8988T (cell line): Measurements from ENCODE around the gene GADD45G.

ENCODE experiments used
- DNase-seq: peaks from one replicate; pipeline ENCODE4 v3.0.0; 2011

The GADD45G gene

DNA sequence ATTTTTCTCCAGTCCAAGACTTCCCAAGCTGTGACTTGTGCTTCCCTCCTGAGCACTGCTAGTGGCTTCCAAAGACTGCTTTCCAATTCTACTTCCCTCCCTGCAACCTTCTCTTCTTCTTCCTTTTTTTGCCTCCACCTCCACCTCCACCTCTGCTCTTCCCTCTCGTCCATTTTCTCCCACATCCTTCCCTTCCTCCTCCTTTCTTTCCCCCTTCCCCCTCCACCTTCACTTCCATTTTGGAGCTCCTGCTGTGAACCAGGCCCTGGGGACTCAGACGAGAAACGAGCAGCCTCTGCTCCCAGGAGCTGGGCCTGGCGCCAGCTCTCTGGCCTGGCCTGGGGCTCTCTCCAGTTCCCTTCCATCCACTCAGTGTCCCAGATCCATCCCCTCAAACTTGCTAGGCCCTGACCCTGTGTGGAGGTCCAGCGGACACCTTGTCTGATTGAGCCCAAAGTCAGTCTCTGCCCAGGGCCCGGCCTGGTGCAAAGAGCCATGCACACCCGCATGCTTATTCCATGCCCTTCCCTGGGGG, 5.6 kb downstream of the GADD45G start:
- no peak for DNase-seq

DNA sequence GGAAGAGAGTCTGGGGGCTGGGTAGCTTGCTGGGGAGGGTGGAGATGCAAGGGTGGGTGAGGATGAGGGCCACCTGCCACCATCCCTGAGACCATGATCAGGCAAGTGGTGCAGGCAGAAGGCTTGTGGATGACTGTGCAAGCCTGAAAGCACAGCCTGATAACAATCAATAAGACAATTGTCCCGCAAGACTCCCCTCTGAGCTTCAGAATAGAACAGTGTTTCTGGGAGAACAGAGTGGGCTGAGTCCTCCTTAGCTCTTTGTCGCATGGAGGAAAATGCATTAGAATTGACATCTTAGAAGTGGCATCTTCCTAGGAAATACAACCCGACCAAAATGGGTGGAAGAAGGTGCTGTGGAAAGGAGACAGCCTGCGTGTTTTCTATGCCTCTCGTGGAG, 6.6 kb downstream of the GADD45G start:
- DNase-seq, result no peak

DNA sequence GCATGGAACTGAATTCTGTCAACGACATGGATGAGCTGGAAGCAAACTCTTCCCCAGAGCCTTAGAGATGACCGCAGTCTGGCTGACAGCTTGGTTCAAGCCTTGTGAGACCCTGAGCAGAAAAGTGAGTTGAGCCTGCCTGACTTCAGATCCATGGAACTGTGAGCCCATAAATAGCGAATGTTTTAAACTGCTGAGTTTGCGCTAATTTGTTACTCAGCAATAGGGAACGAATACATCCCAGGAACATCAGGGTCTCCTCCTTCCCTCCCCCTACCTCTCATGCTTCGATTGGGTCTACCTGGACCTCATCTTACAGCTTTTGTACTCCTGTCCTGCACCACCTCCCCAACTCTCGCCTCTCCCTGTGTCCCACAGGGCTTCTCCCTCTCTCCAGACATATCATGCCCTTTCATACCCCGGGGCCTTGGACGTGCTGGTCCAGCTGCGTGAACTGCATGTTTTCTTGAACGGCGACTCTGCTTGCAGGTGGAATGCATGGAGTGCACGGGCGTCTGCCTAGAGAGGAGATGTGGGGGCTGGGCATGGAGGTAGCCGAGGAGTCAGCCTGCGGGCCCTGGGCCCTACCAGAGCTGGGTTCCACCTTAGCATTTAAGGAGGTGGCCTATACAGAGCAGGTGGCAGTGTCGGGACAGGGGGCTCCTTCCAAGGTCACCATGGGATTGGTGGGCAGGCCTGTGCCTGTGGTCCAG, 7.9 kb downstream of the GADD45G start:
- DNase-seq, result no peak

DNA sequence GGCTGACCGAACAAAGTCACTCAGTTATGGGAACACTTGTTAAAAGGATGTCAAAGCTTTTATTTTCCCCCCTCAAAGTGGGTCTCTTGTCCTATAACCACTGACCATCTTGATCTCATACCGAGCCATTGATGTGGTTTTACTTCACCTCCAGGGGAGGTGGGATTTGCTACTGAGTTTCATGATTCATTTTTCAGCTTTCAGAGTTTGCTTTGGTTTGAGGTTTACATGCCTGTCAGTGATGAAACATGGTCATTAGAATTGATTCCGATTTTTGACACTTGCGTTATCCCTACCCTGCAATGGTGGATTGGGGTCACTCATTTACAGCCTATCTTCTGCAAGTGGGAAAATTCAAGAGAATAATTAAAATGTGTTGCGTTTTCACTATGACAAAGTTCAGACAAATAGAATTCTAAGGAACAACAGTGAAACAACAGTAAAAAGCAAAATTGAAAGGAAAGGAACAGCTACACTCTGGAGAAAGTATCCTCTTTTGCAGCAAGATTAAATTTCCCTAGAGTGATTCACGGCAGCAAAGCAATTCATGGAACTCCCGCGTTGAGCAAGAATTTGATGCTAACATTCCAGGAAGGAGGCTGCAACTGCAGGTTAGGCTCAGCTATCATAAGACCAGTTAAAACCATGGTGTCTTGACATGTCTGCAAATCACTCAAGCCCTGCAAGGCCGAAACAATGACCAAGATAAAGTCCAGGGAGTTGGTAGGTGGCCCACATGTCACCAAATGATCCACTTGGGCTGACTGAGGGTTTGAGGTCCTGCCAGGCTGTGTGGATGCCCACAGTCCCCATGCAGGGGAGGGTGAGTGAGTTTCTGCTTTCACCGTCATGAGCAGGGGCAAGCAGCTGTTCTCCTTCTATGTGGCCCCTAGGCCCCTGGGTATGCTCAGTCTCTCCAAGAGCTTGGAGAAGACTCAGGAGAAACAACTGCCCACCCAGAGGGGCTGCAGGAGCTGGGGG, 9.4 kb downstream of the GADD45G start:
- no peak for DNase-seq

DNA sequence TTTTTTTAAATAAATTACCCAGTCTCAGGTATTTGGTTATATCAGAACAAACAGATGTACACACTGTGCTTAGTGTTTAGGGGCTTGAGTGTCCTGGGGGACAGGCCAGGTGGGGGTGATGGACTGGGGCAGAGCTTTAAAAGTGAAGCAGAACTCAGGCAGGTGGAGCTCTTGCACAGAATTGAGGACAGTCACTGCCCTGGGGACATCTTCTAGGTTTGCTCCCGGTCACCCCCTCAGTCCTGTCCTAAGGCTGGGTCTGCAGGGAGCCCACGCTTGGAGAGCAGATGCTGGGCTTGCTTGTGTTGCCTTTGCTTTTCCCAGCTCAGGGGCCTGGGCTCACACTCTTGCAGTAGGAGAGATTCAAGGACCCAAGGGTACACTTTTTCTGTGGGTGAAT, 10.8 kb downstream of the GADD45G start:
- no peak for DNase-seq

DNA sequence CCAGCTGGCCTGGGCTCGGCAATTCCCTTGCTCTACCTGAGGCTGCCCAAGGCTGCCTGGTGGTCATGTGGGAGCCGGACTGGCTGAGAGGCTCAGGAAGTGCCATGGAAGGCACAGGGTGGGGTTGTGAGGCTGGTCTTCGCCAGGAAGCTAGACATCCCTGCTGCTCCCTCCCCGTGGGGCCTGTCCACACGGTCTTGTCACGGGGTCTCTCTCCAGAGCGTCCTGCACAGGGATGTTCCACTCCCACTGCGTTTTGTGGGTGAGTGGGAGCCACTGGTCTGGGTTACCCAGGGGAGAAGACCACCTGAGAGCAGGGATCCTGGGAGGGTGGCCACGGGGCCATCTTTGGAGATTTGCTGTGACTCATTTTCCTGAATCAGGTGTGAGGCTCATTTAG, 11.6 kb downstream of the GADD45G start:
- no peak for DNase-seq

DNA sequence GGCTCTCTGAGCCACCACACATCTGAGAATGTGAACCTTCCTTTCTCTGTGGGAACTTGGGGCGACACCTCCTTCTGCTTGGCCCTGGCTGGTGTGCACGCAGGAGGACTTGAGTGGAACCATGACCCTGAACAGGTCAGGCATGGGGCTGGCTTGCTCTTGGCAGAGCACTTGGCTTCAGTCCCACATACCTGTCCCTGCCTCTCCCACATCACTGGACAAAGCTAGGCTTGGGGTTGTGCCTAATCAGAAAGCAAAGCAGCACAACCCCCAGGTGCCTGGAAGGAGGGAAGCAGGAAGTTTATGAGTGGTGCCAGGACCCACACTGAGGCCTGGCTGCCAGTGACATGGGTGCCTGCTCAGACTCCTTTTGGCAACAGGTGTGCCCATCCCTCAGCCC, 13.2 kb downstream of the GADD45G start:
- DNase-seq, result no peak

DNA sequence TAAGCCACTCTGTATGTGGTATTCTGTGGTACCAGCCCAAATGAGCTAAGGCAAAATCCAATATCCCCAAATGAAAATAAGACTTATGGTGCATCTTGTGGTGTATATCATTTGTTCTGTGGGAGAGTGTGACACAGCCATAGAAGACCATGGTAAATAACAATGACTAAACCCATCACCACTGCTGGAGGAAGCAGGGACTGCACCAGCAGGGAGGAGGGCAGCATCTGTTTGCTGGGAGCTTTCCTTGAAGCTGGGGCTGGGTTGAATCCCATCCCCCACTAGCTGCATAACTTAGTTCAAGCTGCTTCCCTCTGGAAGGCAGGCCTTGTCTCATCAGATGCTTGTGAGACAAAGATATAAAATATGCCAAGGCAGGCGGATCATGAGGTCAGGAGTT, 14.2 kb downstream of the GADD45G start:
- DNase-seq, result no peak

DNA sequence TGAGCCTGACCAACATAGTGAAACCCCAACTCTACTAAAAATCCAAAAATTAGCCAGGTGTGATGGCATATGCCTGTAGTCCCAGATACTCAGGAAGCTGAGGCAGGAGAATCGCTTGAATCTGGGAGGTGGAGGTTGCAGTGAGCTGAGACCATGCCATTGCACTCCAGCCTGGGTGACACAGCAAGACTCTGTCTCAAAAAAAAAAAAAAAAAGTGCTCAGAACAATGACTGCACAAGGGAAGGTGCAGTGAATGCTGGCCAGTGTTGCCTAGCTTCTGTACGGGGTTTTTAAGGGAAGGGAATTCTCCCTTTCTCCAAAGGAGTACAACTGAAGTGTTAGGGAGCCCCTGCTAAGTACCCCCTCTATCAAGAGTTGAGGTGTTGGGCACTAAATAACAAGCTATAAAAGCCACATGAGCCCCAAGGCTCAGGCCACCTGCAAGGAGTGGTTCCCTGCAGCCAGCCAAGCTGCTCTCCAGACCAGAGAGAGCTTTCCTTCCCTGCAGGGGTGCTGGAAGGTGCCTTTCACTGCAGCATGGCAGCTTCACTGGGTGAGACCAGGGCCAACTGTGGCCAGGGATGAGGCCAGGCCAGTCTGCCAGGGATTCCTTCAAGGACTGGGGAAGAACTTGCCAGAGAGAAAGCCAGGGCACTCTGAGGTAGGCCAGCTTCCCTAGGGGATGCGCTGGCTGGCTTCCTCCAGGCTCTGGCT, 14.8 kb downstream of the GADD45G start:
- DNase-seq, result no peak

DNA sequence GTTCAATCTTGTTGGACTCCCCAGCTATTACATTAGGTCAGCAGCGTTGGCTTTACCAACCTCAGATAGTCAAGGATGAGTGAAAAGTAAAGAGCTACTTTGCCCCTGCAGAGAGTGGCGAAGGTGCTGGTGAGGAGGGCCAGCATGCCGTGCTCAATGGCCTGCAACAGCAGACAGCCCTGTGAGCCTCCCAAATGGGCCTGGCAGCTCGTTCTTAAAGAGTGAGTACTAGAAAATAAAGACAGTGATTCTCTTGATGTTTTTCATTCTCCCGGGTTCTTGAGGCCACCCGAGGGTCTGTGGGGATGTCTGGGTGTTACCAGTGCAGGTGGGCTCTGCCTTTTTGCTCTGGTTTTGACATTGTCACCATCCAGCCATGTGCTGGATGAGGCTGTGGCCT, 16.2 kb downstream of the GADD45G start:
- DNase-seq, result no peak

DNA sequence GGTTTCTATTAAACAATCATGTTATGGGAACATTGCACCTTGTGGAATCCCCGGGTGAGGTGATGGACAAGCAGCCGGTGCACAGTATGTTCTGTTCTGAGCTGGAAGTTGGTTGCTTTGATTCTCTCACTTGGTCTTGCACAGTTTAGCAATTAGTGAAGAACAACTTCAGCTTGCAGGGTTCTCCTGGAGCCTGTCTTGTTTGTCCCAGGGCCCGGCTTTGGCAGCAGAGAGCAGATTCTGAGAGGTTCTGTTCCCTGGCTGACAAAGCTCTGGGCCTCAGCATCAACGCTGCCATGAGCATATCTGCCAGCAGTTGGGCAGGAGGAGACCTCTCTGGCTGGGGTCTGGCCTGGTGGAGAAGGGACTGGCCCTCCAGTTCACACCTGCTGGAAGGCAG, 16.9 kb downstream of the GADD45G start:
- no peak for DNase-seq

DNA sequence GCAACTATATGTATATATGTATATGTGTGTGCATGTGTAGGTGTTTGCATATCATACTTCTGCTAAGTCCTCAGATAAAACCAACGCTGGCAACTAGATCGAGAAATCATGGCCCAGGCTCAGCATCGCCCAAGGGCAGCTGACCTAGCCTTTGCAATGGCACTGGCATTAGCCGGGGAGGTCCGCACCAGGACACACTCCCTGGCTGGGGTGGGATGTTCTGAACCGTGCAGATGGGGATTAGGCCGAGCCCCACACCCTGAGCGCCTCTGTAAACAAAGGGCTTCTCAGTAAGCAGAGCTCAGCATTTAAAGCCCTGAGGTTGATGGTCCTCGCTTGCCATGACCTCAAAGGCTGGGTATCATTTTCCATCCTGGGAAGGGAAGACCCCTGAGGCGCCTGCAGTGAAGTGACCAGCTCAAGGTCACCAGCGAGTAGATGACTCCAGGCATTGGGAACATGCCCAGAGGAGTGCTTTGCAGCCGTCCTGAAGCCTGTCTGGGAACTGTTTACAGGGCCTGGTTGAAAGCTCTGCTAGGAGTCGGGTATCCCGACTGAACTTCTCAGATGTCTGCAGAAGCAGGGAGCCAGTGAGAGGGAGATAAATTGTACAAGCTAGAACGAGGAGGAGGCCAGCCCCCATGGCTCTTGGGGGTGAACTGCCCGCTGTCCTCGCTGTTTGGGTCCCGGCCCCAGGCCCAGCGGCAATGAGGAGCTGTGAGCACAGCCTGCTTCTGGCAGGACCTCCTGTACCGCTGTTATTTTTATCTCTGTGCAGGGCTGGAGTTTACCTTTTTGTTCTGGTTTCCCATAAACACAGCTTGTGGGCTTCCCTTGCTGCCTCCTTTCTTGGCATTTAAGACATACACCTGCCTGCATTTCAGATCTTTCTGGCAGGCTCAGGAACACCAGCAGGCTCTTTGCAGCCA, 18.4 kb downstream of the GADD45G start:
- DNase-seq, result no peak

DNA sequence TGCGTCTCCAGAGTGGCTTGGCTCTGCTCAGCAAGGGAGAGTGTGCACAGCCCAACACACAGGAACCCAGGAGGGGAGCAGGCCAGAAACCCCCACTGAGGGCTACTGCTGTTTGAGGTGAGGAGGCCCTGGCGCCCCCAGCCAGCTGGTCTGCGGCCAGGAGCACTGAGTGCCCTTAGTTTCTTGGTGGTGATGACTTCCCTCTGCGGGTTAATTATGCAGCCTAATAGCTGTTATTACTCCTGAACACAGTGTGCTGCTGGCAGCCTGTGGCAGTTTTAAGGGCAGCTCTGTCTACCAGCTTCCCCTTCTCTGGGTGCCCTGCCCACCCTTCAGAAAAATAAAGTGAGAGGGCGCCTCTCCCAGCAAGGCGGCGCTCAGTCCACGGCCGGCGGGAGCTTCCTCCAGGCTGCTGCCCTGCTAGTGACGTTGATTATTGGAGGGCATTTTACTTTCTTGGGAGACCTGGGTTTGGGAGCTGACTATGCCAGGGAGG, 19.2 kb downstream of the GADD45G start:
- no peak for DNase-seq

DNA sequence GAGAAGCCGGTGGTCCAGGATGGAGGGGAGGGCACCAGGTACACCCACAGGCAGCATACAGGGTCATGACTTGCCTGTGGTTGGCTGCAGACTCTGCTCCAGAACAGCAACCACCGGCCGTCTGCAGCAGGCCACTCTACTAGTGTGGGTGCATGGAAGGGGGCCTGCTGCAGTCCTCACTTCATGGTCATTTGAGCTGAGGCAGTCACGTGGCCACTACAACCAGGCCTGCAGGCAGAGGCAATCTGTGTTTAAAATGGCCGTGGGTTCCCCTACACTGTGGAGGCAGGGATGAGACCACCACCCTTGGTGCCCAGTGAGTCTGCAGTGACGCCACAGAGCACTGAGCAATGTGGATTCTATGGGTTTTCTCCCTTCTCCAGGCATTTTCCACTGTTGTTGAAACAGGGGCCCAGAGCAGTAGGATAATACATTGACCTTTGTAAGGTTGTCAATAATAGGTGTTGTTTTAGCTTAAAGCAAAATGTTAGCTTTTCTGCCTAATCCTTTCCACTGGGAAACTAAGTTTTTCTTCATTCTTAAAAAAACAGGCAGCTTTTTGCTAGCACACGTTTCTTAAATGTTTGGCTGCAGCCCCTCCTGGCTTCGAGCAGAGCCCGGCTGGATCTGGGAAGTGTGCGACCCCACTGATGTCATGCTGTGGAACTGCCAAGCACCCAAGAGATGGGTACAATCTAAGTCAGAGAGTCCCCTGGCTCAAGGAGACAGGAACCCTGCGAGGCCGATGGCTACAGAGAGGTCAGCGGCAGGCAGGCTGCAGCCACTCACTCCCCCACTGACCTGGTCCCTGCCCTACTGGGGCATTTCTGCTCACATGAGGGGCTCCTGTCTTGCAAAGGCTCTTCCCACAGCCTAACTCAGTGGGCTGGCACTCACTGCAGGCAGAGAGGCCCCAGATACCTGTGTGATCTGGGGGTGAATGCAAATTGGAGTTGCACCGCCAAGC, 21.2 kb downstream of the GADD45G start:
- DNase-seq, result no peak

DNA sequence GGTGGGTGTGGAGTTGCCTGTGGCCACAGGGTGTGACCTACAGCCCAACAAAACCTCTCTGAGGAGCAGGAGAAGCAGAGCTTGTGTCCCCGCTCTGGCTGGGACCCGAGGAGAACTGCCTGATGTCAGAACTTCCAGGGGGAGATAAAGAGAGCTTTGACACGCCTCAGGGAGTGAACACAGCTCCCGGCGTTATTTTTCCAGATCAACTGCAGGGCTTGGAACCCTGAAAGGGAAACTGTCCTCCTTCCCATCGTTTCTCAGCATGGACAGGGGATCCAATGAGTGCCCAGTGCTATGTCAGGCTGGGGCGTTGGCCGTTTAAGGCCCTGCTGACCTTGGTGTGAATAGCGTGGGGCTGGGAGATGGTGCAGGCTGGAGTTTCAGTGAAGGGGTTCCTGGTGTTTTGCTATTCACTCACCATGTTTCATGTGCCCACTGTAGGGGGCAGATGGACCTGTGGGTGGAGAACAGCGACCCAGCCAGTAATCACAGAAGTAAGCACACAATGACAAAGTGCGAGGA, 22.0 kb downstream of the GADD45G start:
- no peak for DNase-seq

DNA sequence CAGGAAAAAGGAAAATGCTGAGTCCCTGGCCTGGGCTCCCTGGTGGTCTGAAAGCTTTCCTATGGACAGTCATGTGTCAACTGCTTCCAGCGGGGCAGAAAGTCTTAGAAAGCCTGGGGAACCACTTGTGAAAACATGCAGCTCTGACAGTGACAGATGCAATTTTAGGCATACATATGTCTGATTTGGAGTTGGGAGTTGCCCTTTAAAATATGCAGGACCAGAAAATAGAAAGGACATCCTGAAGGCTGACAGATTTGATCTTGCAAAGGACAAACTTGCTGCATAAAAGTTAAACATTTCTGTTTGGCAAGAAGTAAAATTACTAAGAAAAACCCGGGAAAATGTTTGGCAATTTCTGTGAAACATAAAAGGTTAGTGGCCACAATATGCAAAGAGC, 23.8 kb downstream of the GADD45G start:
- no peak for DNase-seq

DNA sequence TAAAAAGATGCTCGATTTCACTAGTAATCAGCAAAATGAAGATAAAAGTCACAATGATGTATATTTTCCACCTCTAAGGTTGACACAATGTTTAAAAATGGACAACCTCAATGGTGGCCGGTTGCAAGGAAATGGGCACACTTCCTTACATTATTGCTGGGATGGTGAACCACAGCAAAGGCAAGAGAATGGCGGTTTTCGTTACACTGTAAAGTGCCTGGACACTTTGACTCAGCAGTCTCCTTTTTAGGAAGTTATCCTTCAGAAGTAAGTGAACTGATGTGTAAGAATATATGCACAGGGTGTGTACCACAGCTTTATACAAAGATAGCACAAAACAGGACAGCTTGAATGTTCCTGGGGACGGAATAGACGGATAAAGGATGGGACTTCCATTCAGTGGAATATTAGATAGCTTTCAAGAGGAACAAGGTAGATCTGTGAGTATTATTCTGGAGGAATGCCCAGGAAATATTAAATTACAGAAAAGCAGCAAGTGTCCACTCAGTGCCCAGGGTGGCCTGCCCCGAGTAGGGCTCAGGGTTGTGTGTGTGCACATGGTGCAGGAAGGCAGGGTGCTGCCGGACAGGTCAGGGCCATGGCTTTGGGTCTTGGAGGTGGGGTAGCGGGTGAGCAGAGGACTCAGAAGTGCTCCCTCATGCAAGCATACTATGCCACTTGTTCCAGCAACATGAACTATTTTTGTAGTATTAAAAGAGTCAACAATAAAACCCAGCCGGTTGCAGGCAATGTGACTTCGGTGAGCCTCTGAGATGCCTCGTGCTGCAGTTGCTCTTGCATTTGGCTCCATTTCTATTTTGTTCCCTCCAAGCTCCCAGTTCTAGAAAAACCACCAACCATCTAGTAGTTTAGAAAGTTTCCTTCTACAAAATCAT, 24.5 kb downstream of the GADD45G start:
- no peak for DNase-seq

DNA sequence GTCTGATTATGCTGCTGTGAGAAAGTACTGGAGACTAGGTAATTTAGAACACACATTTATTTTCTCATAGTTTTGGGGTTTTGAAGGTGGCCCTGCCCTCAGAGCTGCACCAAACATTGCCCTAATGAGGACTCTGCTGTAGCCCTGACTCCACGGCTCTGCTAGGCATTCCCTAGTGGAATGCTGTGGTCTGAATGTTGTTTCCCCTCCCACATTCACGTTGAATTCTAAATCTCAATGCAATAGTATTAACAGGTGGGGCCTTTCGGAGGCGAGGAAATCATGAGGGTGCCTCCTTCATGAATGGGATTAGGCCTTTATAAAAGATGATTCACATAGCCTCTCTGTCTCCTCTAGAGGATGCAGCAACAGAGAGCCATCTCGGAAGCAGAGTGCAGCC, 25.7 kb downstream of the GADD45G start:
- no peak for DNase-seq

DNA sequence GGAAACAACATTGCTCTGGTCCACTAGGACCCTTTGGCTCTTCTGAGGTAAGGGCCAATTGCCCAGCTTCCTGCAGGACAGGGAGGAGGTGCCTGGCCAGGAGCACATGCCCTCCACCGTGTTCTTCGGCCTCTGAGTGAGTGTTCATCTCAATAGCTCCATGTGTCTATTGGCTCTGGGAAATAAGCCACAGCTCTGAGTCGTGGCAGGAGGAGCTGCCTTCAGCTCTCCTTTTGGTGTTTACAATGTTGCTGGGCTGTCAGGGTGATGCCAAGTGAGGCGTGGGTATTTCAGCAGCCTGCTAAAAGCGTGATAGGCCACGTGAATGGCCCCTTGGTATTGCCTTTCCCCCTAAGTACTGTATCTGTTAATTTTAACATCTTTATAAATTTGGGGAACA, 26.6 kb downstream of the GADD45G start:
- no peak for DNase-seq
